Activated CD4-positive, alpha-beta T cell treated with anti-CD3 and anti-CD28 coated beads, Interleukin-2, Interleukin-6, amounts not matched to agents 100 ng/mL and 50 ng/mL, durations not matched to agents 16 hours and 8 hours (primary cell): ENCODE data around the gene PTCD3.

Experiments
- DNase-seq: peaks from one replicate; pipeline ENCODE4 v3.0.0-alpha.2; 2020

The PTCD3 gene

GRCh38 chr2:86150502-86150901 is 44.5 kb downstream of the PTCD3 start:
- DNase-seq, result no peak

- no peak for DNase-seq
These were observed 51.0 kb downstream of the PTCD3 start for GRCh38 chr2:86157009-86157556.

- DNase-seq, result no peak
These were observed 52.3 kb downstream of the PTCD3 start for GRCh38 chr2:86158286-86158685.

- no peak for DNase-seq
These were observed 54.3 kb downstream of the PTCD3 start for GRCh38 chr2:86160156-86160952.

- DNase-seq, result no peak
These were observed 64.4 kb downstream of the PTCD3 start for GRCh38 chr2:86170449-86170848.

GRCh38 chr2:86171295-86171694 is 65.3 kb downstream of the PTCD3 start:
- DNase-seq, result no peak

GRCh38 chr2:86172610-86173009 is 66.6 kb downstream of the PTCD3 start:
- no peak for DNase-seq

- no peak for DNase-seq
These were observed 68.4 kb downstream of the PTCD3 start for GRCh38 chr2:86174445-86174844.

GRCh38 chr2:86175828-86176227 is 69.8 kb downstream of the PTCD3 start:
- DNase-seq, result no peak

GRCh38 chr2:86176597-86176996 is 70.6 kb downstream of the PTCD3 start:
- no peak for DNase-seq

GRCh38 chr2:86185517-86186212 is 79.6 kb downstream of the PTCD3 start:
- peak; percentile 51 for DNase-seq

- peak; percentile 34 for DNase-seq
These were observed 80.4 kb downstream of the PTCD3 start for GRCh38 chr2:86186431-86186830.

- no peak for DNase-seq
These were observed 83.9 kb downstream of the PTCD3 start for GRCh38 chr2:86189782-86190416.
